T-cell (primary cell): ENCODE measurements around the gene XAGE3. TPM values are rescaled to one million over a fixed set of nuclear protein-coding genes. Genes with fewer than 3 reads are reported as not detected.
A peak's percentile ranks its signal among the peaks of the same experiment; 100 is the strongest.
"Not testable (repeated sequence)": the region's sequence is repeated elsewhere in the genome, so short reads cannot be mapped to it uniquely, and the experiment has no call there.

Source experiments
- ATAC-seq, 4 experiments: fragments of 200-7000 bp in 3 of 4; fragments of 150-1000 bp in 1 of 4; cut with Tn5 transposase; replicated peaks in 1 of 4; 1 replicate in 3 of 4; 2 replicates in 1 of 4; pipeline ENCODE4 v1.10.0; 2021; ENCODE audit warnings: moderate library complexity in 3 of 4, mild to moderate bottlenecking in 2 of 4, moderate number of reproducible peaks in 1 of 4
- CTCF ChIA-PET, 2 donors: fragments of 300-600 bp; sonication (Branson Sonifier 250); formaldehyde crosslinking; loops; one replicate each; lab custom pipeline; 2022; ENCODE audit warnings: antibody characterized with exemption in 2 of 2; lab: Charles Lee
- POLR2A ChIA-PET, 2 donors: fragments of 300-600 bp; sonication (Branson Sonifier 250); formaldehyde crosslinking; loops; one replicate each; lab custom pipeline; 2022; ENCODE audit warnings: antibody characterized with exemption in 2 of 2; lab: Charles Lee
- DNase-seq, 35 experiments: peaks; one replicate each; pipeline versions ENCODE4 v3.0.0 to v3.0.0-alpha.2; 2013 to 2023
- H3K27ac ChIP-seq: one replicate; pipeline ENCODE4 v1.5.1; 2013; ENCODE audit warnings: low read length
- H3K27me3 ChIP-seq, 2 experiments: replicated peaks in 1 of 2; 1 replicate in 1 of 2; 2 replicates in 1 of 2; pipeline versions ENCODE4 v1.6.1 to v1.7.0; 2013; ENCODE audit warnings: low read length in 1 of 2, mixed read lengths in 1 of 2; ENCODE audit not compliant: control insufficient read depth in 2 of 2, insufficient read depth in 2 of 2; ENCODE audit errors: extremely low read depth in 1 of 2
- H3K36me3 ChIP-seq, 2 donors: 1 replicate in 1 of 2; 2 replicates in 1 of 2; pipeline versions ENCODE4 v1.6.1 to v1.7.0; 2013; ENCODE audit warnings: low read length in 1 of 2; ENCODE audit not compliant: control insufficient read depth in 2 of 2, insufficient read depth in 1 of 2; ENCODE audit errors: extremely low read depth in 1 of 2
- H3K4me1 ChIP-seq, 2 experiments: 1 replicate in 1 of 2; 2 replicates in 1 of 2; pipeline versions ENCODE4 v1.6.1 to v1.7.0; 2013; ENCODE audit warnings: low read length in 2 of 2, mixed read lengths in 1 of 2; ENCODE audit not compliant: insufficient read depth in 2 of 2, control insufficient read depth in 1 of 2; ENCODE audit errors: extremely low read depth in 1 of 2
- H3K4me3 ChIP-seq, 2 donors: 1 replicate in 1 of 2; 2 replicates in 1 of 2; pipeline versions ENCODE4 v1.5.1 to v1.7.0; 2013; ENCODE audit warnings: mild to moderate bottlenecking in 2 of 2, low read length in 1 of 2, moderate library complexity in 1 of 2; ENCODE audit not compliant: control insufficient read depth in 1 of 2; ENCODE audit errors: extremely low read depth in 1 of 2
- H3K9me3 ChIP-seq: 2 replicates; pipeline ENCODE4 v1.7.0; 2013
- H3K27ac Mint-ChIP-seq, 2 donors: one replicate each; pipeline ENCODE4 v1.8.0; 2020 to 2021; ENCODE audit warnings: mild to moderate bottlenecking in 2 of 2, mixed read lengths in 2 of 2
- H3K27me3 Mint-ChIP-seq, 2 donors: one replicate each; pipeline ENCODE4 v1.8.0; 2021 to 2022; ENCODE audit warnings: mixed read lengths in 2 of 2
- H3K36me3 Mint-ChIP-seq: one replicate; pipeline ENCODE4 v1.8.0; 2021; ENCODE audit warnings: mixed read lengths
- H3K4me1 Mint-ChIP-seq, 3 donors: one replicate each; pipeline ENCODE4 v1.8.0; 2020 to 2022; ENCODE audit warnings: mixed read lengths in 3 of 3, mild to moderate bottlenecking in 1 of 3
- H3K4me3 Mint-ChIP-seq, 3 donors: one replicate each; pipeline ENCODE4 v1.8.0; 2020 to 2022; ENCODE audit warnings: mild to moderate bottlenecking in 3 of 3, mixed read lengths in 3 of 3, moderate library complexity in 3 of 3
- H3K9me3 Mint-ChIP-seq, 3 donors: one replicate each; pipeline ENCODE4 v1.8.0; 2020 to 2022; ENCODE audit warnings: mixed read lengths in 3 of 3
- WGBS: methylation state at CpG from one replicate; pipeline ENCODE4 v1.1.5; 2013; ENCODE audit warnings: missing lambda C conversion rate; ENCODE audit not compliant: insufficient coverage; 5-methylcytosine and 5-hydroxymethylcytosine counted together
- total RNA-seq, 35 experiments: library from RNA in 6 of 35; stranded (reverse) in 6 of 35; fragments of 120-200 nt in 1 of 35; gene quantifications; one replicate each; pipeline versions ENCODE4 v1.2.1 to v1.2.4 and lab custom pipeline; 2013 to 2026

XAGE3 gene
- total RNA-seq, 5 donors from 2014 or later (not counting 1 experiment from before 2014, with no cell fraction given) = not detected

- H3K9me3 ChIP-seq, CTCF ChIA-PET, H3K27ac ChIP-seq, H3K36me3 ChIP-seq, DNase-seq, H3K4me3 Mint-ChIP-seq, ATAC-seq, H3K4me3 ChIP-seq, H3K27me3 Mint-ChIP-seq, H3K27me3 ChIP-seq, H3K36me3 Mint-ChIP-seq, H3K9me3 Mint-ChIP-seq, H3K27ac Mint-ChIP-seq, H3K4me1 Mint-ChIP-seq, H3K4me1 ChIP-seq, POLR2A ChIA-PET: not testable (repeated sequence)
- WGBS = no CpG with 5 or more reads among the region's 4 CpGs
Measured at GRCh38 chrX:52906072-52906471, 38.2 kb upstream of the XAGE3 start.

GRCh38 chrX:52905531-52905930 lies 37.6 kb upstream of the XAGE3 start:
- H3K36me3 Mint-ChIP-seq, H3K27me3 ChIP-seq, POLR2A ChIA-PET, H3K4me3 Mint-ChIP-seq, H3K4me3 ChIP-seq, H3K27ac Mint-ChIP-seq, DNase-seq, H3K36me3 ChIP-seq, H3K9me3 ChIP-seq, H3K27ac ChIP-seq, ATAC-seq, H3K4me1 ChIP-seq, CTCF ChIA-PET, H3K27me3 Mint-ChIP-seq, H3K9me3 Mint-ChIP-seq, H3K4me1 Mint-ChIP-seq: not testable (repeated sequence)
- no CpG with 5 or more reads among the region's 10 CpGs for WGBS

GRCh38 chrX:52896855-52897709 lies 29.2 kb upstream of the XAGE3 start, which contains the start of gene FAM156B:
Gene FAM156B, plus strand, starts transcription at chrX:52897330. Its CDS starts 9,896 bp downstream, at chrX:52907226.
- no CpG with 5 or more reads among the region's 92 CpGs for WGBS
- POLR2A ChIA-PET, H3K36me3 ChIP-seq, H3K4me1 Mint-ChIP-seq, H3K27ac ChIP-seq, H3K9me3 Mint-ChIP-seq, H3K4me3 ChIP-seq, H3K9me3 ChIP-seq, H3K27me3 ChIP-seq, H3K4me1 ChIP-seq, H3K27me3 Mint-ChIP-seq, DNase-seq, CTCF ChIA-PET, H3K4me3 Mint-ChIP-seq, H3K36me3 Mint-ChIP-seq, H3K27ac Mint-ChIP-seq: not testable (repeated sequence)
- peak; percentile 87 to 91 (median 90) for ATAC-seq

- ATAC-seq = peak in 2 of 4 experiments; percentile 3 to 35
Measured at GRCh38 chrX:52896438-52896837, 28.6 kb upstream of the XAGE3 start.

GRCh38 chrX:52888090-52888489 lies 20.2 kb upstream of the XAGE3 start:
- not testable (repeated sequence) for H3K9me3 Mint-ChIP-seq

More at GRCh38 chrX:52896438-52896837, 28.6 kb upstream of the XAGE3 start:
- H3K36me3 ChIP-seq, H3K4me1 Mint-ChIP-seq, CTCF ChIA-PET, H3K4me1 ChIP-seq, H3K4me3 Mint-ChIP-seq, H3K27me3 Mint-ChIP-seq, H3K36me3 Mint-ChIP-seq, DNase-seq, H3K4me3 ChIP-seq, H3K9me3 ChIP-seq, POLR2A ChIA-PET, H3K27ac ChIP-seq, H3K9me3 Mint-ChIP-seq, H3K27ac Mint-ChIP-seq, H3K27me3 ChIP-seq: not testable (repeated sequence)
- no CpG with 5 or more reads among the region's 8 CpGs for WGBS

GRCh38 chrX:52887459-52887858 lies 19.6 kb upstream of the XAGE3 start:
- DNase-seq, CTCF ChIA-PET, H3K27ac Mint-ChIP-seq, H3K36me3 ChIP-seq, H3K36me3 Mint-ChIP-seq, ATAC-seq, H3K4me1 ChIP-seq, POLR2A ChIA-PET, H3K9me3 ChIP-seq, H3K4me1 Mint-ChIP-seq, H3K27me3 ChIP-seq, H3K4me3 ChIP-seq, H3K27me3 Mint-ChIP-seq, H3K27ac ChIP-seq, H3K9me3 Mint-ChIP-seq, H3K4me3 Mint-ChIP-seq: not testable (repeated sequence)
- no CpG with 5 or more reads among the region's 10 CpGs for WGBS

More at GRCh38 chrX:52888090-52888489, 20.2 kb upstream of the XAGE3 start:
- H3K4me3 Mint-ChIP-seq, H3K9me3 ChIP-seq, H3K36me3 ChIP-seq, H3K4me1 ChIP-seq, H3K27me3 ChIP-seq, H3K4me1 Mint-ChIP-seq, H3K27ac Mint-ChIP-seq, H3K27me3 Mint-ChIP-seq, CTCF ChIA-PET, H3K4me3 ChIP-seq, H3K36me3 Mint-ChIP-seq, POLR2A ChIA-PET, DNase-seq, ATAC-seq, H3K27ac ChIP-seq: not testable (repeated sequence)
- WGBS = no CpG with 5 or more reads among the region's 9 CpGs
